HG03565 (cell line): Measurements from ENCODE around the gene STMN3.

Source experiments
- ATAC-seq: cut with Tn5 transposase; IDR thresholded peaks from one replicate; pipeline ENCODE4 v1.9.1; 2021; ENCODE audit warnings: mild to moderate bottlenecking, moderate library complexity; ENCODE audit not compliant: unreplicated experiment

STMN3 gene

DNA sequence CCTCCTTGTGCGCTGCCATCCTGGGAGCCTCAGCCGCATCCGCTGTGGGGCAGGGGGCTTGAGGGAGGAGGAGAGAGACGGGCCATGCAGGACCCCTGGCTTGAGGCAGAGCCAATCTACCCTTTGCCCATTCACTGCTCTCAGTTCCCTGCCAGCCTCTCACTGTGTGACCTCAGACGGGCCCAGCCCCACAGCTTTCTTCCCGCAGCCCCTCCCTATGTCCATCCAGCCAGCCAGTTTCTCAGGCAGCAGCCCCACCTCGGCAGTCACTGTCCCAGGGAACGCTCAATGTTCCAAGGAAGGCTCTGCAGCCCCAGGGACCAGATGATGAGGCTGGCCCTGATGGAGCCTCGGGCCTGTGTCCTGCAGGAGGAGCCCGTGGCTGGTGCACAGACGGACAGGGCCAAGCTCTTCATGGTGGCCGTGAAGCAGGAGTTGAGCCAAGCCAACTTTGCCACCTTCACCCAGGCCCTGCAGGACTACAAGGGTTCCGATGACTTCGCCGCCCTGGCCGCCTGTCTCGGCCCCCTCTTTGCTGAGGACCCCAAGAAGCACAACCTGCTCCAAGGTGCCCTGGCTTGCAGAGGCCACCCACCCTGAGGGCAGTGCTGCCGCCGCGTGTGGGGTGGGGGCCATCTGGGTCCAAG, 39.3 kb upstream of the STMN3 start:
- ATAC-seq = no peak

DNA sequence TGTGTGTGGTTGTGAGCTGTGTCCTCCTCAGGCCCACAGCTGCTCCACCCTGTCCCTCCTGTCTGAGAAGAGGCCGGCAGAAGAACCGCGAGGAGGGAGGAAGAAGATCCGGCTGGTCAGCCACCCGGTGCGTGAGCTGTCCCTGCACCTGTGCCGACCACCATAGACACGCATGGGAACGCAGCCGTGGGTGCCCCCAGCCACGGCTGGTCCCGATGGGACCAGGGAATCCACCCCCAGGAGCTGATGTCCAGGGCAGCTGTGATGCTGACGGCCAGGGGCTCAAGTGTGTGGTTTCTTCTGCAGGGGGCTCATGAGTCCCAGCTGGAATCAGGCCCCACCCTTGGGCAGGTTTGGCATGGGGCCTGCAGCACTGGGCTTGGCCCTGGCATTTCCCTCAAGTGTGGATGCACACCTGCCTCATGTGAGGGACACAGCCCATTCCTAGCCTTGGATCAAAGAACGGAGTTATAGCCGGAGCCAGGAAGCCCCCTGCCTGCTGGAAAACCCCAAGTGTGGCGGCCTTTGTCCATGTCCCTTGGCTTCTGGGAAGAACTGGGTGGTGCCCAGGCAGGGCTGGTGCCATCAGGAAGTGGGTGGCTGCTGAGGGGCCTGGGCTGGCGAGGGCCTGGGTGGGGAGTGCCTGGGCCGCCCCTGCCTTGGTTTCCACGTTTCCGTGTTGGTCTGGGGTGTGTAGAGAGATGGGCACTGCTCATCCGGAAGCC, 38.6 kb upstream of the STMN3 start:
- no peak for ATAC-seq

DNA sequence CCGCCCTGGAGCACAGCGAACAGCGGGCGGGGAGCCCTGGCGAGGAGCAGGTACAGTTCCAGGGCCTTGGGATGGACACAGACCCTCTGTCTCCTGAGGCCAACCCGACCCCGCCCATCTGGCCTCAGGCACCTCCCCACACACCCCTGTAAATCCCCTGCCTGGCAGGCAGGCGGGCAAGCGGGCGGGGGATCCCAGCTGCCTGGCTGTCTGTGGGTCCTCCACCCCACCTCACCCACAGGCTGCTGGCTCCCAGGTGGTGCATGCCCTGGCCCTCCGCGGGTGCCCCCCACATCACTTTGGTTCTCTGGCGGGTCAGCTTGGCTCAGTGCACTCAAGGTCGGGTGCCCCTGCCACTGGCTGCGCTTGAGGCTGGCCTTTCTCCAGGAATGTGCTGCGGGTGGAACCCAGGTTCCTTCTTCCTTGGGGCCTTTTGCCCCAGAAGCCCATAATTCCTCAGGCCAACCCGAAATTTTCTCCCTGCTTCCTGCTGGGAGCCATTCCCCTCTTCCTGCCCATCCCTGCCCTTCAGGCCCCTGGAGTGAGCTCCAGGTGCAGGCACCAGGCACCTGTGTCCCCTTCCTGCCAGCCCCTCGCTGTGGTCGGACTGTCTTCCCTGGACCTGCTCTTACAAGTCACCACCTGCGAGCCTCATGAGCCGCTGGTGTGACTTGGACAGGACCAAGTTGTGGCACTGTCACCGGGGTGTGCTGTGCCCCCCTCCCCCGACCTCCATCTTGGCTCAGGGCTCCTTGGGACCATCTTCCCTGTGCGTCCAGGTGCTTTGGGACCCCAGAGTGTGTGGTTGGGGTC, 37.9 kb upstream of the STMN3 start:
- ATAC-seq = no peak

DNA sequence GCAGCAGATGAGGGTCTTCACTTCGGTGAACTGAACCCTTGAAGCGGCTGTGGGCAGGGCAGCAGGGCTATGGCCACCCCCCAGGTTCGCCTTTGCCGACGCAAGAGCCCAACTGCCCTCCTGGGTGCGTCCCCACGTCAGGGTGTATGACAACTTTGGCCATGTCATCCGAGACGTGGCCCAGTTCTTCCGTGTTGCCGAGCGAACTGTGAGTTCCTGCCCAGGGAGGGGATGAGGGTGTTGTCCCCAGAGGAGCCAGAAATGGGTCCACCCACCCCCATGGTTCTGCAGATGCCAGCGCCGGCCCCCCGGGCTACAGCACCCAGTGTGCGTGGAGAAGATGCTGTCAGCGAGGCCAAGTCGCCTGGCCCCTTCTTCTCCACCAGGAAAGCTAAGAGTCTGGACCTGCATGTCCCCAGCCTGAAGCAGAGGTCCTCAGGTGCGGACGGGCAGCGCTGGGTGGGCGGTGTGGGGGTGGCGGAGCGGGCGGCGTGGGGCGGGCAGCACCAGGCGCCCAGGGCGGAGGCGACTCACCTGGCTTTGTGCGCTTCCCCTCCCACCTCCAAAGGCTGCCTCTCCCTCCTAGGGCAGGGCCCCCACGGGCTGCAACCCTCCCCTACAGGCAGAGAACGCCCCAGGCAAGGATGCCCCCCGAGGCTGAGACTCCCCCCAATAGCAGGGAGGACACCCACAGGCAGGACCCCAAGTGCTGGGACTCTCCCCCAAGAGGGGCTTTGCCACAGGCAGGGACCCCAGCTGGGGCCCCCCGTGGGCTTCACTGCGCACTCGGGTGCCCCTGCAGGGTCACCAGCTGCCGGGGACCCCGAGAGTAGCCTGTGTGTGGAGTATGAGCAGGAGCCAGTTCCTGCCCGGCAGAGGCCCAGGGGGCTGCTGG, 37.0 kb upstream of the STMN3 start:
- no peak for ATAC-seq

DNA sequence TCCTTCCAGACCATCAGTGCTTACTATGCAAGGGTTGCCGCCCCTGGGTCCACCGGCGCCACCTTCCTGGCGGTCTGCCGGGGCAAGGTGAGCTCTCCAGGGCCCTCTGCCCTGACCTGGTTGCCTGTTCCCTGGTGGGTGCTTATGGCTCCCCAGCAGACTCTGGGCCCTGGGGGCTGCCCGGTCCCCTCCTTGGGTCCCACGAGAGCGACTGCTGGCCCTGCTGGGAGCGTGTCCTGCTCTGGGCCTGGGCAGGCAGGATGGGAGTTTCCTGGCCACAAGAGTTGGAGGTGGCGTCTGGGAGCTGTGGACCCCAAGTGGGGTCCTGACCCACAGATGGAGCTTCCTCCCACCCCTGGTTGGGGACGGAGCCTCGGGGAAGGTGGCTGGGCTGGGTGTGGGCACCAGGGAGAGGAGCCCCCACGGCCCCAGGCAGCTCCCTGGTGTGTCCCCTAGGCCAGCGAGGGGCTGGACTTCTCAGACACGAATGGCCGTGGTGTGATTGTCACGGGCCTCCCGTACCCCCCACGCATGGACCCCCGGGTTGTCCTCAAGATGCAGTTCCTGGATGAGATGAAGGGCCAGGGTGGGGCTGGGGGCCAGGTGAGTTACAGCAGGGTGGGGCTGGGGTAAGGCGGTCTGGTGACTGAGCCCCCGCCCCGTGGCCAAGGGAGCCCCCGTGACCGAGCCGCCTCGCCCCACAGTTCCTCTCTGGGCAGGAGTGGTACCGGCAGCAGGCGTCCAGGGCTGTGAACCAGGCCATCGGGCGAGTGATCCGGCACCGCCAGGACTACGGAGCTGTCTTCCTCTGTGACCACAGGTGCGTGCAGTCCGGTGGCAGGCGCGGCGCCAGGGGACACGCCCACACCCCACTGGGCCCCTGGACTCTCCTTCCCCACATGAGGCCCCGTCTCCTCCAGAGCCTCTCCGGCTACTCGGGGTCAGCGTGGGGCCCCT, 36.1 kb upstream of the STMN3 start:
- ATAC-seq = no peak

DNA sequence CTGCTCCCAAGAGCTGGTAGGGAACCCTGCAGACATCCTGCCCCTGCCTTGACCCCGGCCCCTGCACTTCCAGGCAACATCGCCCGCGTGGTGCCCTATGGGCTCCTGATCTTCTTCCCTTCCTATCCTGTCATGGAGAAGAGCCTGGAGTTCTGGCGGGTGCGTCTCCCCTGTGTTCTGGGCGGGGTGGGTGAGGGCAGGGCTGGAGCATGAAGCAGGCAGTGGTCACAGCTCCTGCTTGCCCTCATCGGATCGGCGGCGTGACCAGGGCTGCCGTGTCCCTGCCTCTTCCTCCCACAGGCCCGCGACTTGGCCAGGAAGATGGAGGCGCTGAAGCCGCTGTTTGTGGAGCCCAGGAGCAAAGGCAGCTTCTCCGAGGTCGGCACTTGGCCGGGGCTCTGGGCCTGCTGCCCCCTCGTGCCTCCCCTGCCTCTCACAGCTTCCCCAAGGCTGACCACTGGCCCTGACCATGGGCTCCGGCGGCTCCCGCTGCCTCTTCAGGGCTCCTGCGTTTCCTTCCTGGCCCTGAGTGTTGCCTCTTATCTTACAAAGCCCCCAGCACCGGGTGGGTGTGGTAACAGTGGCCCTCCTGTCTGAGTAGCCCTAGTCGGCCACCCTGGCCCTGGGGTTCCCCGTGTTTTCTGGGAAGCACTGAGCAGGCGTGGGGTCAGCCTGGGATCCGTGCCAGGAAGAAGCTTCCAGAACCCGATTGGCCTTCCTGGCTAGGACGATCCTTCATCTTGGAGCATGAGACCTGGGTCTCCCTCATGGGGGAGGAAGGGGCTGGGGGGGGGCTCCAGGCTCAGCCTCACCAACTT, 35.2 kb upstream of the STMN3 start:
- no peak for ATAC-seq

DNA sequence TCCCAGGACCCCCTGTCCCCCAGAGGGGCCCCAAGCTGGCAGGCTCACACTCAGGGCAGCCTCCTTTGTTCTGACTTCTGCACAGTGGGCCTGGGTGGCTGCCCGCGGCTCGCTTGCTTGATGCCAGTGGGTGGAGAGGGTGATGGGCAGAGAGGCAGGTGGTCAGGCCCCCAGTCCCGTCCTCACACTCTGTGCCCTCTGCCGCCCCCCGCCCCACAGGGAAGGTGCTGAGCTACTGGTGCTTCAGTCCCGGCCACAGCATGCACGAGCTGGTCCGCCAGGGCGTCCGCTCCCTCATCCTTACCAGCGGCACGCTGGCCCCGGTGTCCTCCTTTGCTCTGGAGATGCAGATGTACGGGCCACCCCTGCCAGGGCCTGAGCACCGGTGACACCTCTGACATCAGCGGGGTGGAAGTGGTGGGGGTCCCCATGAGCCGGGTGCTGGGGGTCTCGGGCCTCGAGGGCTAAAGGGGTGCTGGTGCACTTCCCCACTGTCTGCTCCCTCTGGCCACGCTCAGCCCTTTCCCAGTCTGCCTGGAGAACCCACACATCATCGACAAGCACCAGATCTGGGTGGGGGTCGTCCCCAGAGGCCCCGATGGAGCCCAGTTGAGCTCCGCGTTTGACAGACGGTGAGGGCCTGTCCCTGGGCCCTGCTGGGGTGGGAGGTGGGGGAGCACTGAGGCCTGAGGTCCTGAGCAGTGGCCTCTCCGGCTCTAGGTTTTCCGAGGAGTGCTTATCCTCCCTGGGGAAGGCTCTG, 34.4 kb upstream of the STMN3 start:
- ATAC-seq = no peak

DNA sequence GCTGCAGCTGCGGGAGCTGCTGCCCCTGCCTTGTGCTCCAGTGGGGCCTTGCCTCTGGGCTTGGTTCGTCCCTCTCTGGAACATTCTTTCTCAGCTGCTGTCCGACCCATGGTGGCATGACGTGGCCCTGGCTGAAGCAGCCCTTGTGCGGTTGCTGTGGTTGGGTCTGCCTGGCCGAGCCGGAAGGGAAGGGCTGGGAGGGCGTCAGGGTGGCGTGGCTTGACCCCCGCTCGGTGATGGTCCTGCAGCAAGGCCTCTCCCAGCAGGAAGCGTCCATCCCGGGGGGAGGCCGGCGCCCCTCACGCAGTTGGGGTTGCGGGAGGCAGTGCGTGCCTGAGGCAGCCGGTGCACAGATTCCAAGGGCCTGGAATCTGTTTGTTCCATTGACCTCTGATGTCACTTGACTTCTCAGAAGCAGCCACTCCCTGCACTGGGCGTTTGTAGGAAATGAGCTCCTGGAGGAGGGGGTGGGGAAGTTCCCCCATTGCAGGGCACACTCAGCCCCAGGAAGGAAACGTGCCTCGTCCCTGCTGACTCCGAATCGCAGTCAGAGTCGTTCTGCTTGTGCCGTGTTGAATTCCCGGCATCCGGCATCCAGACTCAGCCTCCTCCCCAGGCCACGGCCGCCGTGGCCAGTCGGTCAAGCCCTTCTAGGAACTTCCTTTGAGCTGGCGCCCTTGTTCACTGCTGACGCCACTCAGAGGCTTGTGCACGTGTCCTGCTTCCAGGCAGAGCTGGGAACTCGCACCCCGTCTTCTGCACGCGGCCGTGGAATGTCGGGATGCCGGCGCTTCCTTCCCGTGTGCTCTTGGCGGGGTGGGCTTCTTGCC, 33.5 kb upstream of the STMN3 start:
- no peak for ATAC-seq

DNA sequence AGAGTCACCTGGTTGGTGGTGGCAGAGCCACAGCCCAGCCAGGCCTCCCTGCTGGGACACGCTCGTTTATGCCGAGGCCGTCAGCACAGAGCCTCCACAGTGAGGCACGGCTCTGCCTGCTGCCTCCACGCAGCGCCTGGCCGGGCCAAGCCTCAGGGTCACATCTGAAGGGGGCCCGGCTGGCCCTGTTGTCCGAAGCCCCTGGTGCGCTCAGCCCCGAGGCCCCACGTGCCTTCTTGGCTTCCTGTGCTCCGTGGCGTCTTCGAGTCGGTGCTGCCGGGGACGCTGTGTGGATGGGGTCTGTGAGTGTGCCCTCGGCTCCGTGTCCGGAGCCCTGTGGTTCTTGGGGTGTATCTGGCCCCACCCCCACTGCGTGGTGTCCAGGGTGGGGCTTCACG, 32.9 kb upstream of the STMN3 start:
- ATAC-seq = no peak

DNA sequence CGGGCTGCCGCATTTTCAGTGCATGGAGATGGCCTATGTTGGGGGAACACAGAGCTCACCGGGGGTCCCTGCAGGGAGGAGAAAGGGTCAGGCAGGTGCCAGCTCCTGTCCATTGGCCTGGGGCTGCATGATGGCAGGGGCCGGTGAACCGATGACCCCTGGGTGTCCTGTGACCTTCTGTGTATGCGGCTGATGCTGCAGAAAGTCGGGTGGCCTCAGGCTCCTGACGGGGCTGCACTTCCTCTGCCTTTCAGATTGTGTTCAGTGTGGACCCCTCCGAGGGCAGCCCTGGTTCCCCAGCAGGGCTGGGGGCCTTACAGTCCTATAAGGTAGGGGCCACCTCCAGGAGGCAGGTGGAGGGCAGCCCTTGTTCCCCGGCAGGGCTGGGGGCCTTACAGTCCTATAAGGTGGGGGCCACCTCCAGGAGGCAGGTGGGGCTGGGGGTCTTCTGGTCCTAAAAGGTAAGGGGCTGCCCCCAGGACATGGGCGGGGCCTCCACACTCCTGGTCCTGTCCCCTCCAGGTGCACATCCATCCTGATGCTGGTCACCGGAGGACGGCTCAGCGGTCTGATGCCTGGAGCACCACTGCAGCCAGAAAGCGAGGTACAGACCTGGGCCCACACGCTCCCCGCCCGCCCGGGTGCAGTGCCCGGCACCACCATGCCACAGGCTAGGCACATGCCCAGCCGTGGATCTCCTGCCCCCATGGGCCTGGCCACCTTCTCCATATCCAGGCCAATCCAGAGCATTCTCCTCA, 32.2 kb upstream of the STMN3 start:
- no peak for ATAC-seq

DNA sequence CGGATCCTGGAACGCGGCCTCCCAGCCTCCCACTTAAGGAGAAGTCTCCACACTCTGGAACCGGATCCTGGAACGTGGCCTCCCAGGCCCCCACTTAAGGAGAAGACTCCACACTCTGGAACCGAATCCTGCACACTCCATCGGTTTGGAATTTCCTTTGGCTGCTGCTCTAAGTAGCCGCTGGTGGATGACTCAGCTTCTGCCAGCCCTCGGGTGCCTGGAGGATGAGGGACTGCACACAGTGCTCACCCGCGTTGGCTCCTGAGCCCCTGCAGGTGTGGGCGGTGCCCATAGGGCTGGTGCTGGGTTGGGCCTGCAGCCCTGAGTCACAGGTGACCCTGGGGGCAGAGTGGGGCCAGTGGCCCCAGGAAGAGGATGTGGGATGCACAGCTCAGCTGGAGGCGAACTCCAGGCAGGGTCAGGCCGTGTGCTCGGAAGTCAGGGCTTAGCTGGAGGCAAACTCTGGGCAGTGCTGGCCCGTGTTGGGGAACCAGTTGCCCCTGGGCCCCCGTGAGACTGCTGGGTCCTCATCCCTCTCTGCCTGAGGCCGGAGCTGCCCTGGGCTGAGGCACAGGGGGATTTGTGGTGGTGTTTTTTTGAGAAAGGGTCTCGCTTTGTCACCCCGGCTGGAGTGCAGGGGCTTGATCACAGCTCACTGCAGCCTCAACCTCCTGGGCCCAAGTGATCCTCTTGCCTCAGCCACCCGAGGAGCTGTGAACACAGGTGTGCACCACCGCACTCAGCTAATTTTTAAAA, 29.3 kb upstream of the STMN3 start:
- no peak for ATAC-seq

DNA sequence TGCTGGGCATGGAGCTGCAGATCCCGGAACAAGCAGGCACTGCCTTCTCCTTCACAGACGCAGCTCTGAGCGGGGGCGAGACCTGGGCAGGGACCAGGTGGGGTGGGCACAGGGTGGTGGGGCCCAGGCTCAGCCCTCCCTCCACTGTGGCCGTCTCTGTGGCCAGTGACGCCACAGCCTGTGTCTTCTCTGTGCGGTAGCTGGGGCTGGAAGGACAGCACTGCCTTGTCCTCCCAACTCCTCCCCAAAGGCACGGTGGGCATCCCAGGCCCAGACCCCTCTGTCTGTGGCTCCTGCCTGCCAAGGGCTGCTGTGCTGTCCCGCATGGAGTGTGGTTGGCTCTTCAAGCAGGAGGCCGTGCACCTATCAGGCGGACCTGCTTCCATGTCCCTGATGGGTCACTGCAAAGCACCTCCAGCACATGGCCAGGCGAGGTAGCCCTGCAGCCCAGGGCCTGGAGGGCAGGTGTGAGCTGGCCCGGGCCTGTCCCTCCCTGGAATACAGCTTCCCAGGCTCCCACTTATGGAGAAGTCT, 28.5 kb upstream of the STMN3 start:
- ATAC-seq = no peak

DNA sequence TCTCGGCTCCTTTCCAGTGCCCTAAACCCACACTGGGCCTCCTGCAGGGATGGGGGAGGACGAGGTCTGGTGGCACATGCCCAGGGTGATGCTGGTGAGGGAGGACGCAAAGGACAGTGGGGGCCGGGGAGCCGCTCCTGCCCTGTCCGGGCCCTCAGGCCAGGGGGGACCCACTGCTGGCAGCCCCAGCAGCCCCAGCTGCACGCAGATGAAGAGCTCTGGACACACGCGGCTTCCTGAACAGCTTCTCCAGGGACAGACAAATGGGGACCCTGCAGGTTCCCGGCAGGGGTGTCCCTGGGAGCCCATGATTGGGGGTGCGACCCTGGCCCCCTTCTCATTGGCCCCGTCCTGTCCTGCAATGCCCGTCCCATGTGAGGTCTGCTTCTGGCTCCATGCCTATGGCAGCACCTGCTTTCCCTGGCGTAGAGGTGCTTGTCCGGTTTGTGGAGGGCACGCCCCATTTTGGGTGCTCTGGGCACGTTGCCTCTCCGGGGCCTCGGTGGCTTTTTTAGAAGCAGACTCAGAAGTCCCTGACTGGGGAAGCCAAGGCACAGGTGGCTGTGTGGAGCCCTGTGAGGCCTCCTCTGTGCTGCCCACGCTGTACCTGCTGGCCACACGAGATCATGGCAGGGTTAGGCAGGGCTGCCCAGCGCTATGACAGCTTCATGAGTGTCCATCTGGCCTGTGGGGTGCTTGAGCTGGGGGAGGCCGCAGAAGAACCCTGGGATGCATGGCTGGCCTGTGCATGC, 27.8 kb upstream of the STMN3 start:
- ATAC-seq = no peak

DNA sequence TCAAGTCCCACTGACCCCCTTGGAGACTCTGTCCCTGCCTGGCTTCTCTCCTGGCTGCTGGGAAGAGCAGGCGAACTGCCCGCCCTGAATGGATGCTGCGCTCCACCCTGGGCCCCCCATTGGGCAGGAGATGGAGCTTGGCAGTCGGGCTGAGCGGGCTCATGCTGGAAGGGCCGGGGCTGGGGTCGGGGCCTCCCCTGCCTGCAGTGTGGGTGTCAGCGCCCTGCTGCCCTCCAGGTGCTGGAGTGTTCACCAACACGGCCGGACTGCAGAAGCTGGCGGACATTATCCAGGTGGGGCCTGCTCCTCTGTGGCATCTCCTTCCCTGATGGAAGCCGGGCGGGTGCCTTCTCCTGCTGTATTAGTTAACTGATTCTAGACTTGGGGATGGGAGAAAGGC, 27.2 kb upstream of the STMN3 start:
- no peak for ATAC-seq

DNA sequence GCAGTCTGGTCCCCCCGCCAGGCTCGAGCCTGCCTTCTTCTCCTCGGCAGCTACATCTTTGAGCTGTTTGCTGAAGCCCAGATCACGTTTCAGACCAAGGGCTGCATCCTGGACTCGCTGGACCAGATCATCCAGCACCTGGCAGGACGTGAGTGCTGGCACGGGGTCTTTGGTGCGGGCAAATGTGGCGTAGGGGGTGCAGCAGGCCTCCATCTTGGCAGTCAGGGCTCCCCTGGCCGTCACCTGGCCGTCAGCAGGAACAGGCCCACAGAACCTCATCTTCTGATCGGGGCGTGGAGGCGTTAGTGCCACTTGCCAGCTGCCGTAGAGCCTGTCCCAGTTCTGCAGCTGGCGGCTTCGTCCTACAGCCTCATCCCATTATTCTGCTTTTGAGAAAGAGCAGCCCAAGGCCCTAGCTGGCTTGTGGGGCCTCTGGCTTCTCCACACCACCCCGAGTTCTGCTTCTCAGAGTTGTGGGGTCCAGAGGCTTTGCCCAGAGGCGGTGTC, 26.6 kb upstream of the STMN3 start:
- ATAC-seq = no peak
